Activated CD4-positive, alpha-beta T cell treated with anti-CD3 and anti-CD28 coated beads for 36 hours (primary cell): ENCODE measurements around the gene WNT7B. TPM values are rescaled to one million over a fixed set of nuclear protein-coding genes. Genes with fewer than 3 reads are reported as not detected.

Experiments
- ATAC-seq: fragments of 200-7000 bp; cut with Tn5 transposase; one replicate; pipeline ENCODE4 v1.10.0; 2021; ENCODE audit warnings: mild to moderate bottlenecking, moderate library complexity
- CTCF ChIA-PET: fragments of 350-600 bp; sonication (Branson Sonifier 250); formaldehyde crosslinking; loops from one replicate; lab custom pipeline; 2021; ENCODE audit warnings: antibody characterized with exemption; lab: Charles Lee
- POLR2A ChIA-PET: fragments of 350-600 bp; sonication (Branson Sonifier 250); formaldehyde crosslinking; loops from one replicate; lab custom pipeline; 2021; ENCODE audit warnings: antibody characterized with exemption, inconsistent platforms; lab: Charles Lee
- DNase-seq: peaks from one replicate; pipeline ENCODE4 v3.0.0-alpha.2; 2020
- H3K27ac Mint-ChIP-seq: one replicate; pipeline ENCODE4 v1.8.0; 2021; ENCODE audit warnings: mixed read lengths
- H3K27me3 Mint-ChIP-seq: one replicate; pipeline ENCODE4 v1.8.0; 2021; ENCODE audit warnings: mixed read lengths
- H3K36me3 Mint-ChIP-seq: one replicate; pipeline ENCODE4 v1.8.0; 2021; ENCODE audit warnings: low read depth, mixed read lengths
- H3K4me1 Mint-ChIP-seq: one replicate; pipeline ENCODE4 v1.8.0; 2021; ENCODE audit warnings: mixed read lengths
- H3K4me3 Mint-ChIP-seq: one replicate; pipeline ENCODE4 v1.8.0; 2021; ENCODE audit warnings: mild to moderate bottlenecking, moderate library complexity, mixed read lengths
- H3K9me3 Mint-ChIP-seq: one replicate; pipeline ENCODE4 v1.8.0; 2021; ENCODE audit warnings: low read depth, mixed read lengths
- intact Hi-C, 2 experiments: fragments of 100-400 bp; cut with DNase I in 1 of 2; cut with micrococcal nuclease in 1 of 2; formaldehyde crosslinking; loops; one replicate each; pipeline versions ENCODE4 v1.14.2 to v1.15.1; 2022 to 2024; cut with DNase I, micrococcal nuclease
- total RNA-seq, 2 experiments: library from RNA; stranded (reverse); gene quantifications; one replicate each; pipeline ENCODE4 v1.2.3, GENCODE V29; 2021

Gene WNT7B
- total RNA-seq, 2 experiments from 2014 or later: not detected

DNA sequence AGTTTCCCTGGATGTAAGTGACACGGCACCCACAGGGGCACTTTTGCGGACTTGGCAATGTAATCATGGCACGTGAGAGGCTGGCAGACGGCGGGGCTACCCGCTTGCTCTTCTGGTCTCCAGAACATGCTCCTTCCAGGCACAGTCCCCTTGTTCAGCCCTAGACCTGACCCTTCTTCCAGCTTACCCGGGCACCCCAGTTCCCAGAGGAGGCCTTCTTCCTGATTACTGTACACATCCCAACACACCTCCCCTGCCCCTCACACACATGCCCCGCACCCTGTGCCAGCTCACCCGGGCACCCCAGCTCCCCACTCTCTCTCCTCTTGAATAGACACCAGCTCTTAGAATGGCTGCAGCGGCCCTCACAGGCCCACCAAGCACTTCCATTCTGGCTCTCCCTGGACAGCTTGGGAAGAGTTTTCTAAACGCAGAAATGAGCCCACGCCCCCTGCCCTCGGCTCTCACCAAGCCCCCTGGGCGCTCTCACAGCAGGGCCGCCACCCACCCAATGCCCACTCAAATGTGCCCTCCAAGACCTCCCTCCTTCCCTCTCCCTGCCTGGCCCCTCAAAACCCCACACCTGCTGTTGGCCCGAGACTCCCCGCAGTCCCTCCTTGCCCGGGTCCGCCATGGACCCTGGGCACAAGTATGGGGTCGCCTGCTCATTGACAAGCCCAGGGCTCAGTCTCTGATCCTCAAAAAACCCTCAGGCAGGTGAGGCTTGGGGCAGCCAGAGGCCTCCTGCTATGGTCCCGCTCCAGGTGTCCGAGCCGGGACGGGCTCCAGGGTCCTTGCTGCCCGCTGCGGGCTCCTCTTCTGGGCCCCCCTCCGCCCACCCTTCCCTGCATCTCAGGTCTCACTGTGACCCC, 88.5 kb downstream of the WNT7B start:
- CTCF ChIA-PET: no interaction called here
- intact Hi-C loops: no loop called here
- Mint-ChIP-seq H3K9me3 (no peaks in the 10 kb centered on the region), H3K4me1 (no peaks in the 10 kb centered on the region), H3K36me3 (no peaks in the 10 kb centered on the region), H3K27ac (no peak overlapping the region), H3K27me3 (peaks cover 21% of the 10 kb centered on the region), H3K4me3 (no peak overlapping the region)
- no peak for DNase-seq
- POLR2A ChIA-PET: interaction anchor here (0.6 kb wide), 1 partner anchor 8 kb away, joined by 3 read pairs; no protein-coding TSS in a partner anchor
- no peak for ATAC-seq

DNA sequence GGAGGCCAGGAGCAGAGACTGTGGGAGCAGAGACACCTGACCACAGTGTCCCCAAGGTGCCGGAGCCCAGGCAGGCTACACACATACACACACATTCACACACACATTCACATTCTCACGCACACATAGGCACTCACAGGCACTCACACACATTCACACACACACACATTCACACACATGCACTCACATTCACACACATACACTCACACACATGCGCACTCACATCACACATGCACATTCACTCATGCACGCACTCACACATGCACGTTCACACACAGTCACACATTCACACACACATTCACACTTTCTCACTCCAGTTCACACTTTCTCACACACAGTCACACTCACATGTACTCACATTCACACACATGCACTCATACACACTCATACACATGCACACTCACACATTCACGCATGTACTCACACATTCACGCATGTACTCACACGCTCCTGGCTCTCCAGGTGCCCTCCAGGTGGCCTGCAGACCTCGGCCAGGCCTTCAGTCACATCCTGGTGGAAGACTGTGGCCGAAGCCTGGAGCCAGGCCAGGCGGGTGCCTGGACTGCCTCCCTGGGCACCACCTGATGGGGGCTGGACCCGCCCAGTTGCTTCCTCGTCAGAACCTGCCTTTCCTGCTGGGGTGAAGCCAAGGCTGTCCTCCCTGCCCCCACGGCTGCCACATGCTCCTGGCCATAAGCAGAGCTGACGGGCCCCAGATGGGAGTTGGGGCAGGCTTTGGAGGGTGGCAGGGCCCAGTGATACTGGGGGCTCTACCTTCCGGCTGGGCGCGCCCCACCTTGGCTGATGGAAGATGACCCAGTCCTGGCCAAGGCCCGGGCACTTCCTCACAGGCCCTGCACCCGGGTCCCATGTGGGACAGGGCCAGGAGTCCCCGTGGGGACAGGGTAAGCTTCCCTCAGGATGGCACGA, 89.5 kb downstream of the WNT7B start:
- Mint-ChIP-seq H3K4me3 (no peak overlapping the region), H3K36me3 (no peaks in the 10 kb centered on the region), H3K27me3 (peaks cover 19% of the 10 kb centered on the region), H3K4me1 (no peaks in the 10 kb centered on the region), H3K27ac (no peak overlapping the region), H3K9me3 (no peaks in the 10 kb centered on the region)
- intact Hi-C loops: no loop called here
- ATAC-seq (no peak), DNase-seq (peak; percentile 3)
- ChIA-PET POLR2A (interaction anchor here (0.6 kb wide), 1 partner anchor 9 kb away, joined by 3 read pairs; no protein-coding TSS in a partner anchor), CTCF (no interaction called here)

DNA sequence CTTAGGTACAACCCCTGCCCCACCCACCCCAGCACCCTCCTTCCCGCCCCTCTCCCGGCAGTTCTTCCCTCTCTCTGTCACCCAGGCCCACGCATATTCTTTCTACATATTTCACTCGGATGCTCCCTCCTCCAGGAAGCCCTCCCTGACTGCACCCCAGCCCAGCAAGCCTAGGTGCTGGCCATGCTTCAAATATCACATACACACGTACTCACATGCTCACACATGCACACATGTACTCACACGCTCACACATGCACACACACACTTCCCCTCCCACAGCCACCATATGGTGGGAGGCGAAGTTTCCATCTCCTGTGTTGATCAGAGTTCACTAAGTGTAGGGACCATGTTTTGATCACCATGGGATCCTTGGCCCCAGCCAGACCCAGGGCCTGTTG, 90.4 kb downstream of the WNT7B start:
- H3K27ac Mint-ChIP-seq: no peak overlapping the region
- H3K27me3 Mint-ChIP-seq: peaks cover 17% of the 10 kb centered on the region
- no peaks in the 10 kb centered on the region for H3K9me3 Mint-ChIP-seq
- POLR2A ChIA-PET: no interaction called here
- no peaks in the 10 kb centered on the region for H3K36me3 Mint-ChIP-seq
- H3K4me3 Mint-ChIP-seq: no peak overlapping the region
- DNase-seq: no peak
- no peak for ATAC-seq
- intact Hi-C loops: no loop called here
- H3K4me1 Mint-ChIP-seq: no peaks in the 10 kb centered on the region
- CTCF ChIA-PET: no interaction called here

- DNase-seq: peak; percentile 3
- intact Hi-C loops: no loop called here
- no peaks in the 10 kb centered on the region for H3K36me3 Mint-ChIP-seq
These were observed 91.0 kb downstream of the WNT7B start for GRCh38 chr22:45885941-45886395.

DNA sequence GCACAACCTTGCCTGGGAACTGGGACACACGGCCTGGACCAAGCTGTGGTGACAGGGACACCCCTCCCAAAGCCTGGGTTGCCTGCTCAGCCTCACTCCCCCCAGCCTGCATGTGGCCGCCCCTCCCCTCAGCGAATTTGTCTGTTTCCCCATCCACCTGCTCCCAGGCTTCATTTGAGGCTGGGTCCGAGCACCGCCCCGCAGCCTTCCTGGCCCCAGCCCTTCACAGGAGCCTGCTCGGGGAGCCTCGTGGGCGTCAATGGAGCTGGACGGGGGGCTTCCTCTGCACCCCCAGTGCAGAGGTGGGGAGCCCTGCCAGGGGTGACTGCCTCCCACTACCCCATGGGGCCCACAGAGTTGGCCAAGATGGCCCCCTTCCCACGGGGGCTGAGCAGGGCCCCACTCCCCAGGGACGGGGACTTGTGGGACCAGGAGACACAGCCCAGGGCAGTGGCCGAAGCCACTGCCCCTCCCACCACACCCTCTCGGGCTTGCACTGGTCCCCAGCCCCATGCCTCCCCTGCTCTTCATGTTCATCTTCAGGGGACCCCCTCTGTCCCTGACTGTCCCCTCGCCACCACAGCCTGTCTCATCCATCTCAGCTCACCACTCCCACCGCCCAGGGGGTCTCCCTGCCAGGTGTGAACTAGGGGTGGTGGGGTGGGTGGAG, 91.7 kb downstream of the WNT7B start:
- Mint-ChIP-seq H3K4me3 (no peak overlapping the region), H3K4me1 (no peaks in the 10 kb centered on the region), H3K27me3 (peaks cover 17% of the 10 kb centered on the region), H3K9me3 (no peaks in the 10 kb centered on the region), H3K36me3 (no peaks in the 10 kb centered on the region), H3K27ac (no peak overlapping the region)
- ChIA-PET CTCF (no interaction called here), POLR2A (no interaction called here)
- ATAC-seq (no peak), DNase-seq (peak; percentile 1)
- intact Hi-C loops: no loop called here

More at GRCh38 chr22:45885941-45886395, 91.0 kb downstream of the WNT7B start:
- Mint-ChIP-seq H3K4me1 (no peaks in the 10 kb centered on the region), H3K9me3 (no peaks in the 10 kb centered on the region), H3K27ac (no peak overlapping the region), H3K4me3 (no peak overlapping the region), H3K27me3 (peaks cover 14% of the 10 kb centered on the region)
- no peak for ATAC-seq
- CTCF ChIA-PET: no interaction called here
- POLR2A ChIA-PET: no interaction called here

DNA sequence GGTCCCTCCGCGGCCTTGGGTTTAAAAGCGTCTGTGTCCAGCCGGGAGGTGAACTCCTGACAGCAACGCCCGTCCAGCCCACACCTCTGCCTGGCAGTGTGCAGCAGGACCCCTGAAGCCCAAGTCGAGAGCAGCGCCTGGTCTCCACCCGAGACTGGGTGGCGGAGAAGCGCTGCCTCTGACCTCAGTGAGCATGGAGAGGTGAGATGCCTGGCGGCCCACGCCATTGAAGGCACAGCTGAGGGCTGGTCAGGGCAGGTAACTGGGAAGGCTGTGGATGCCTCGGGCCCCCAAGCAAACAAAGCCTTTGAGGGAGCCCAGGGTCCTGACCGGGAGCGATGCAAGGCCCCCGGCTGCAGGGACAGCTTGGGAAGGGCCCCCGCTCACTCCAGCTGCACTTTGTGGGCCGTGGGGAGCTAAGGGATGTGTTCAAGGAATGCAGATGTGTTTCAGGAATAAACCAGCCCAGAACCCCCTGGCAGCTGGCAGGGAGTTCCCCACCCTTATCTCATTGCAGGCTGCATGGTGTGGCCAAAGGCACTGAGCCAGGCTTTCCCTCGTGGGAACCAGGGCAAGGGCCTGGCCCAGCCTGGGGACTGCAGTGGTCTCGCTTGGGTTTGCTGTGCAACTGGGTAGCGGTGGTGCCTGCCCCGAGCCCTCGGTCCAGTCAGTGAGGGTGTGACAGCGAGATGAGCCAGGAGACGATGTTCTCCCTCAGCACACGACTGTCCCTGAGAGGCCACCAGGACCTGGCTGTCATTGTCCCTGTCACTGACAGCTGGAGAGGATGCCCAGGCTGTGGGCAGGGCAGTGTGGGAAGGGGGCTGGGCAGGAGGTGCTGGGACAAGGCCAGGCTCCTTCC, 92.5 kb downstream of the WNT7B start:
- Mint-ChIP-seq H3K27ac (no peak overlapping the region), H3K36me3 (no peaks in the 10 kb centered on the region), H3K9me3 (no peaks in the 10 kb centered on the region), H3K4me1 (no peaks in the 10 kb centered on the region), H3K27me3 (peaks cover 23% of the 10 kb centered on the region), H3K4me3 (no peak overlapping the region)
- POLR2A ChIA-PET: no interaction called here
- DNase-seq (peak; percentile 3), ATAC-seq (no peak)
- intact Hi-C loops: no loop called here
- CTCF ChIA-PET: interaction anchor here (0.6 to 1.1 kb wide), 3 partner anchors 10 to 69 kb away, joined by 3 read pairs; no protein-coding TSS in a partner anchor

- ChIA-PET CTCF (interaction anchor here (0.6 to 1.1 kb wide), 3 partner anchors 11 to 69 kb away, joined by 3 read pairs; no protein-coding TSS in a partner anchor), POLR2A (no interaction called here)
- Mint-ChIP-seq H3K9me3 (no peaks in the 10 kb centered on the region), H3K27me3 (peaks cover 23% of the 10 kb centered on the region), H3K4me3 (no peak overlapping the region), H3K4me1 (no peaks in the 10 kb centered on the region), H3K27ac (no peak overlapping the region), H3K36me3 (no peaks in the 10 kb centered on the region)
- DNase-seq: peak; percentile 0
- ATAC-seq: no peak
- intact Hi-C loops: no loop called here
These were observed 93.2 kb downstream of the WNT7B start for GRCh38 chr22:45883811-45884170.

- DNase-seq (peak; percentile 1), ATAC-seq (no peak)
- Mint-ChIP-seq H3K27me3 (peaks cover 24% of the 10 kb centered on the region), H3K4me3 (no peak overlapping the region), H3K36me3 (no peaks in the 10 kb centered on the region), H3K4me1 (no peaks in the 10 kb centered on the region), H3K27ac (no peak overlapping the region), H3K9me3 (no peaks in the 10 kb centered on the region)
- ChIA-PET POLR2A (no interaction called here), CTCF (interaction anchor here (1.1 kb wide), 1 partner anchor 20 kb away, joined by 3 read pairs; no protein-coding TSS in a partner anchor)
- intact Hi-C loops: no loop called here
These were observed 93.8 kb downstream of the WNT7B start for GRCh38 chr22:45882881-45883810.

GRCh38 chr22:45881524-45881875, 95.5 kb downstream of the WNT7B start:
- Mint-ChIP-seq H3K9me3 (no peaks in the 10 kb centered on the region), H3K27me3 (peaks cover 18% of the 10 kb centered on the region), H3K27ac (no peak overlapping the region), H3K4me1 (no peaks in the 10 kb centered on the region), H3K36me3 (no peaks in the 10 kb centered on the region), H3K4me3 (no peak overlapping the region)
- peak; percentile 2 for DNase-seq
- no peak for ATAC-seq
- CTCF ChIA-PET: no interaction called here
- POLR2A ChIA-PET: no interaction called here
- intact Hi-C loops: no loop called here
